Left ventricle myocardium inferior (tissue), 1 donor: ENCODE results near the gene MKNK1. TPM values are rescaled to one million over a fixed set of nuclear protein-coding genes. Genes with fewer than 3 reads are reported as not detected.

Source experiments
- DNase-seq: peaks from one replicate; pipeline ENCODE4 v3.0.0-alpha.2; 2020
- H3K27ac ChIP-seq: fragments of 200-600 bp; replicated peaks from 2 replicates; pipeline ENCODE4 v1.8.0; 2021
- H3K27me3 ChIP-seq: fragments of 200-600 bp; 2 replicates; pipeline ENCODE4 v1.8.0; 2021; ENCODE audit warnings: low read depth
- H3K36me3 ChIP-seq: fragments of 200-600 bp; 2 replicates; pipeline ENCODE4 v1.8.0; 2021
- H3K4me1 ChIP-seq: fragments of 200-600 bp; 2 replicates; pipeline ENCODE4 v1.8.0; 2021
- H3K4me3 ChIP-seq: fragments of 200-600 bp; 2 replicates; pipeline ENCODE4 v1.8.0; 2021; ENCODE audit warnings: mild to moderate bottlenecking, moderate library complexity
- H3K9me3 ChIP-seq: fragments of 200-600 bp; replicated peaks from 2 replicates; pipeline ENCODE4 v1.8.0; 2021
- intact Hi-C: fragments of 100-400 bp; cut with micrococcal nuclease; formaldehyde crosslinking; loops from one replicate; pipeline ENCODE4 v1.11.0; 2022
- total RNA-seq: library from RNA; stranded (reverse); fragmentation: NEBNext Ultra II Directional; extraction: Animal tissue kit (Norgen Biotek cat#: 25700); gene quantifications from one replicate; pipeline ENCODE4 v1.2.1, GENCODE V29; 2021
- TF ChIP-seq, protein P1 (sequence below): fragments of 200-600 bp; IDR thresholded peaks from 2 replicates; pipeline ENCODE4 v1.8.0; 2021; ENCODE audit warnings: antibody characterized with exemption, mild to moderate bottlenecking, borderline replicate concordance
- donor health status: DM: no; HTN: yes; CAD: no; lungs with severe emphysema.

MKNK1 gene
- total RNA-seq, 1 donor from 2014 or later = 43.5 TPM

DNA sequence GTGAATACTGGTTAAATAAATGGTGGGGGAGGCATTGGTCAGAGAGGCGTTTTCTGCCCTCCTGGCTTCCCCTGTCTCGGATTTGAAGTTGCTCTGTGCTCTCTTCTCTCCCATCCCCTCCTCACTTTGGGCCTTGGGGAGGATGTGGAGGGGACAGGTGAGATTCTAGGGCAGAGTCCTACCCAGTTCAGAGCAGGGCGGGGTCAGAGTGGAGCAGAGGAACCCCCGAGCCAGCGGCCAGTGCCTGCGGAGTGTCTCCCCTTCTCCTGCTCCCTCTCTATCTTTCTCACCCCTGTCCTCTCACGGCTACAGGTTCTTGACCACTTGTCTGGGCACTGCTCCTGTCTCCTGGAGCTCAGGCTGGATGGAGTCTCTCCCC is 60.7 kb downstream of the MKNK1 start:
- no peak for DNase-seq
- intact Hi-C loops = no loop called here
- Histone ChIP-seq H3K27me3 (peaks cover 96% of the 10 kb centered on the region), H3K9me3 (no peaks in the 10 kb centered on the region), H3K4me1 (peaks cover 7% of the 10 kb centered on the region), H3K27ac (no peak overlapping the region), H3K4me3 (no peak overlapping the region), H3K36me3 (no peaks in the 10 kb centered on the region)
- TF ChIP-seq, protein P1, sequence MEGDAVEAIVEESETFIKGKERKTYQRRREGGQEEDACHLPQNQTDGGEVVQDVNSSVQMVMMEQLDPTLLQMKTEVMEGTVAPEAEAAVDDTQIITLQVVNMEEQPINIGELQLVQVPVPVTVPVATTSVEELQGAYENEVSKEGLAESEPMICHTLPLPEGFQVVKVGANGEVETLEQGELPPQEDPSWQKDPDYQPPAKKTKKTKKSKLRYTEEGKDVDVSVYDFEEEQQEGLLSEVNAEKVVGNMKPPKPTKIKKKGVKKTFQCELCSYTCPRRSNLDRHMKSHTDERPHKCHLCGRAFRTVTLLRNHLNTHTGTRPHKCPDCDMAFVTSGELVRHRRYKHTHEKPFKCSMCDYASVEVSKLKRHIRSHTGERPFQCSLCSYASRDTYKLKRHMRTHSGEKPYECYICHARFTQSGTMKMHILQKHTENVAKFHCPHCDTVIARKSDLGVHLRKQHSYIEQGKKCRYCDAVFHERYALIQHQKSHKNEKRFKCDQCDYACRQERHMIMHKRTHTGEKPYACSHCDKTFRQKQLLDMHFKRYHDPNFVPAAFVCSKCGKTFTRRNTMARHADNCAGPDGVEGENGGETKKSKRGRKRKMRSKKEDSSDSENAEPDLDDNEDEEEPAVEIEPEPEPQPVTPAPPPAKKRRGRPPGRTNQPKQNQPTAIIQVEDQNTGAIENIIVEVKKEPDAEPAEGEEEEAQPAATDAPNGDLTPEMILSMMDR = no peak

DNA sequence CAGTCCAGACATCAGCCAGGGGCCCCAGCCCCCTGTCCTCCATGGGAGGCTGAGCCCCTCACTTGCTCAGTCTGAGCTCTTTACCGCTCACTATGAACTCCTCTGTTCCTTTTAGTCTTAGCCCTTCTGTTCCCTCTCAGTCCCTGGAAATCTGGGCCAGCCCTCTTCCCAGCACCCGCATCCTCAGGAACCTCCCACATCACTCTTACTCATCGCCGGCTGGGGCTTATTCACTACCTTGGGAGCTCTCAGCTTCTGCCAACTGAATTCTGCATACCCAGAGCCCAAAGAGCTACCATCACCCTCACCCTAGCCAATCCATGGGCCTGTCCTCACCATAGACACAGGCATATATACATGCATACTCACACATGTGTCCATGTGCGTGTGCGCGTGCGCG is 64.1 kb downstream of the MKNK1 start:
- H3K27ac ChIP-seq = no peak overlapping the region
- intact Hi-C loops = loop anchor here (10.0 kb wide), 1 partner anchor 185 kb away; no protein-coding TSS in a partner anchor

DNA sequence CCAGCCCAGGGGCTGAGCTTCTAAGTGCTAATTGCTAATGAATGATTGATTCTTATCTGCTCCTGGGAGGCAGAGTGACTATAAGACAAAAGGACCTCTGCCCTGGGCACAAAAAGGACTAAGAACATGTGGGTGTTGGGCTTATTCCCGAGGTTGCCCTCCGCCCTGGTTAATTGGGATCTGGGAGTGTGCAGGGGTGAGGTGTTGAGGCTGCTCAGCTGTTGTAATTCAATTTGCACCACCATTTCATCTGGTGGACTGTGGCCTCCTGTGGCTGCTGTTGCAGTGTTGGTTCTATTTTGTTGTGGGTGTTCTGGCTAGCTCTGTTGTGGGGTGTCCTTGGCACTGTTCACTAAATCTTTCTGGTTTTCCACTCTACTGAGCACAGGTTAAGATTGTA is 65.9 kb downstream of the MKNK1 start:
- TF ChIP-seq, protein P1 = no peak
- DNase-seq = no peak
- H3K9me3 ChIP-seq = no peaks in the 10 kb centered on the region
- intact Hi-C loops = loop anchor here (10.0 kb wide), 1 partner anchor 187 kb away; no protein-coding TSS in a partner anchor
- H3K36me3 ChIP-seq = no peaks in the 10 kb centered on the region
- H3K4me1 ChIP-seq = peaks cover 6% of the 10 kb centered on the region
- no peak overlapping the region for H3K27ac ChIP-seq
- H3K27me3 ChIP-seq = peaks cover 87% of the 10 kb centered on the region
- no peak overlapping the region for H3K4me3 ChIP-seq

More for the DNA sequence above, 64.1 kb downstream of the MKNK1 start:
- DNase-seq = no peak
- TF ChIP-seq, protein P1 = no peak
- Histone ChIP-seq H3K4me3 (no peak overlapping the region), H3K36me3 (no peaks in the 10 kb centered on the region), H3K4me1 (peaks cover 7% of the 10 kb centered on the region), H3K9me3 (no peaks in the 10 kb centered on the region), H3K27me3 (peaks cover 95% of the 10 kb centered on the region)

DNA sequence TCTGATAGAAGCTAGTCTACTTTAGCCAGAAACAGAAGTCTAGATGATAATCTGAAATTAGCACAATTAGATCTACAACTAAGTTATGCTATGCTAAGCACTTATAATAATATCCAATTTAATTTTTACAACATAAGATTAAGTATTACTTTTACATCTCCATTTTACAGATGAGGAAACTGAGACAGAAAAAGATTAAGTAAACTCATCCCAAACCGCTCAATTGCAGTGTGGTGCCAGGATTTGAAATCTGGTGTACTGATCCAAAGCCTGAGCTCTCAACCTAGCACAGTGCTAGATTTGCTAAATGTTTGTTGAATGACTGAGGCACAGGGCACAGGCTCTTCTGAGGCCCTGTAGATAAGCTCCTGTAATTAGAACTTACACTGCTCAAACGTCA is 66.4 kb downstream of the MKNK1 start:
- no peaks in the 10 kb centered on the region for H3K36me3 ChIP-seq
- H3K4me3 ChIP-seq = no peak overlapping the region
- H3K27ac ChIP-seq = no peak overlapping the region
- no peaks in the 10 kb centered on the region for H3K9me3 ChIP-seq
- peaks cover 83% of the 10 kb centered on the region for H3K27me3 ChIP-seq
- intact Hi-C loops = loop anchor here (10.0 kb wide), 1 partner anchor 187 kb away; no protein-coding TSS in a partner anchor
- H3K4me1 ChIP-seq = peaks cover 6% of the 10 kb centered on the region
- DNase-seq = no peak
- TF ChIP-seq, protein P1 = no peak

DNA sequence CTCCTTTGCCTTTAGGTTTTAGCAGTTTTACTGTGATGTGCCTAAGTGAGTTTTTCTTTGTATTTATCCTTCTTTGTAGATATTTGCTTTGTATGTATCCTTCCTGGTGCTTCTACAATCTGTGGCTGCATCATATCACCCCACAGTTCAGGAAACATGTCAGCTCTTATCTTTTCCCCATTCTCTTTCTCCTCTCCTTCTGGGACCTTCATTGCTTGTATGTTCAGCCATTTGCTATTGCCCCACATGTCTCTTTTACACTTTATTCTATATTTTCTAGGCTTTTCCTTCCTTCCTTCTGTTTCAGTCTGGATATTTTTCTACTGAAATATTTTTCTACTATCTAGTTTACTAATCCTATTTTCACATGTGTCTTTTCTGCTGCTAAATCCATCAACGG is 67.5 kb downstream of the MKNK1 start:
- H3K27ac ChIP-seq = no peak overlapping the region
- TF ChIP-seq, protein P1 = no peak
- intact Hi-C loops = loop anchor here (10.0 kb wide), 1 partner anchor 188 kb away; no protein-coding TSS in a partner anchor

More for the DNA sequence above, 67.5 kb downstream of the MKNK1 start:
- Histone ChIP-seq H3K4me1 (peaks cover 6% of the 10 kb centered on the region), H3K9me3 (no peaks in the 10 kb centered on the region), H3K4me3 (no peak overlapping the region), H3K27me3 (peaks cover 83% of the 10 kb centered on the region), H3K36me3 (no peaks in the 10 kb centered on the region)
- no peak for DNase-seq
